HG03135 (cell line): ENCODE measurements around the gene ATP2B3.
"Not testable (repeated sequence)": the region's sequence is repeated elsewhere in the genome, so short reads cannot be mapped to it uniquely, and the experiment has no call there.

Source experiments
- ATAC-seq: cut with Tn5 transposase; IDR thresholded peaks from one replicate; pipeline ENCODE4 v1.9.1; 2021; ENCODE audit warnings: mild to moderate bottlenecking, moderate library complexity; ENCODE audit not compliant: unreplicated experiment

ATP2B3 gene

GRCh38 chrX:153592091-153592833 is 74.8 kb downstream of the ATP2B3 start:
- no peak for ATAC-seq

GRCh38 chrX:153592966-153593688 is 75.7 kb downstream of the ATP2B3 start:
- ATAC-seq = no peak

- ATAC-seq = no peak
Measured at GRCh38 chrX:153593811-153594500, 76.5 kb downstream of the ATP2B3 start.

- ATAC-seq = no peak
Measured at GRCh38 chrX:153595387-153595786, 77.9 kb downstream of the ATP2B3 start.

GRCh38 chrX:153595859-153596857 is 78.7 kb downstream of the ATP2B3 start:
- ATAC-seq = no peak

GRCh38 chrX:153596981-153597750 is 79.7 kb downstream of the ATP2B3 start:
- no peak for ATAC-seq

- ATAC-seq = peak; percentile 46
Measured at GRCh38 chrX:153598541-153599191, 81.2 kb downstream of the ATP2B3 start, which contains the start of gene CCNQ. Gene CCNQ, minus strand, starts transcription at chrX:153599139. Its CDS starts 66 bp downstream, at chrX:153599073.

- peak; percentile 75 for ATAC-seq
Measured at GRCh38 chrX:153599192-153600031, 82.0 kb downstream of the ATP2B3 start.

GRCh38 chrX:153600032-153600373 is 82.6 kb downstream of the ATP2B3 start:
- no peak for ATAC-seq

GRCh38 chrX:153600921-153601320 is 83.5 kb downstream of the ATP2B3 start:
- no peak for ATAC-seq

GRCh38 chrX:153601511-153602110 is 84.2 kb downstream of the ATP2B3 start:
- ATAC-seq = no peak

- ATAC-seq = no peak
Measured at GRCh38 chrX:153602601-153603000, 85.2 kb downstream of the ATP2B3 start.

GRCh38 chrX:153603131-153603656 is 85.8 kb downstream of the ATP2B3 start:
- ATAC-seq = no peak

GRCh38 chrX:153604666-153605380 is 87.4 kb downstream of the ATP2B3 start:
- not testable (repeated sequence) for ATAC-seq

GRCh38 chrX:153606503-153606902 is 89.1 kb downstream of the ATP2B3 start:
- ATAC-seq = no peak

- no peak for ATAC-seq
Measured at GRCh38 chrX:153608376-153608775, 90.9 kb downstream of the ATP2B3 start.

GRCh38 chrX:153608806-153609205 is 91.4 kb downstream of the ATP2B3 start:
- ATAC-seq = no peak
